Measurements from ENCODE around the gene DVL3.

DNA sequence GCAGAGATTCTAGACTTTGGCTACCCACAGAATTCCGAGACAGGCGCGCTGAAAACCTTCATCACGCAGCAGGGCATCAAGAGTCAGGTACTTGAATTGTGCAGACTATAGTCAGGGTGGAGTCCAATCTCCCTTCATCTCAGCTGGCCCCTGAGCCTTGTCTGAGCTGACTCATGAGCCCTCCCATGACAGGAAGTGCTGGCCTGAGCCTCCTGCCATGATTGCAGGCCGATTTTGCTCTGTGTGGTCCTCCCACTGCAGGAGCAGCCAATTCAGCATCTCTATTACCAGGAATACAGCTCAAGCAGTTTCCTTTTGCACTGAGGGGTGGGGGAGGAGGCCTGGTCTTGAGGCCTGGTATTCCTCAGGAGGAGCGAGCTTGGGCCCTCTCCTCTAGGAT is 25.0 kb downstream of the DVL3 start:
- TF ChIP-seq GABPB1 (CRISPR knock-in tag; IDR thresholded peaks at IDR 0.05), result no peak
- no peak for TF ChIP-seq ZNF512 (CRISPR knock-in tag; IDR thresholded peaks at IDR 0.05; ENCODE audit: borderline replicate concordance)
- TF ChIP-seq, protein P1, sequence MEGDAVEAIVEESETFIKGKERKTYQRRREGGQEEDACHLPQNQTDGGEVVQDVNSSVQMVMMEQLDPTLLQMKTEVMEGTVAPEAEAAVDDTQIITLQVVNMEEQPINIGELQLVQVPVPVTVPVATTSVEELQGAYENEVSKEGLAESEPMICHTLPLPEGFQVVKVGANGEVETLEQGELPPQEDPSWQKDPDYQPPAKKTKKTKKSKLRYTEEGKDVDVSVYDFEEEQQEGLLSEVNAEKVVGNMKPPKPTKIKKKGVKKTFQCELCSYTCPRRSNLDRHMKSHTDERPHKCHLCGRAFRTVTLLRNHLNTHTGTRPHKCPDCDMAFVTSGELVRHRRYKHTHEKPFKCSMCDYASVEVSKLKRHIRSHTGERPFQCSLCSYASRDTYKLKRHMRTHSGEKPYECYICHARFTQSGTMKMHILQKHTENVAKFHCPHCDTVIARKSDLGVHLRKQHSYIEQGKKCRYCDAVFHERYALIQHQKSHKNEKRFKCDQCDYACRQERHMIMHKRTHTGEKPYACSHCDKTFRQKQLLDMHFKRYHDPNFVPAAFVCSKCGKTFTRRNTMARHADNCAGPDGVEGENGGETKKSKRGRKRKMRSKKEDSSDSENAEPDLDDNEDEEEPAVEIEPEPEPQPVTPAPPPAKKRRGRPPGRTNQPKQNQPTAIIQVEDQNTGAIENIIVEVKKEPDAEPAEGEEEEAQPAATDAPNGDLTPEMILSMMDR (IDR thresholded peaks at IDR 0.05), result no peak
- no peak for TF ChIP-seq NFYB (CRISPR knock-in tag; conservative IDR thresholded peaks at IDR 0.05; ENCODE audit: low read depth)
- TF ChIP-seq ETV6 (CRISPR knock-in tag; IDR thresholded peaks at IDR 0.05), result no peak
- TF ChIP-seq TCF7 (CRISPR knock-in tag; IDR thresholded peaks at IDR 0.05; ENCODE audit: low read depth), result no peak
- TF ChIP-seq CREM (CRISPR knock-in tag; IDR thresholded peaks at IDR 0.05), result no peak
- TF ChIP-seq, protein P2, sequence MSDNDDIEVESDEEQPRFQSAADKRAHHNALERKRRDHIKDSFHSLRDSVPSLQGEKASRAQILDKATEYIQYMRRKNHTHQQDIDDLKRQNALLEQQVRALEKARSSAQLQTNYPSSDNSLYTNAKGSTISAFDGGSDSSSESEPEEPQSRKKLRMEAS (CRISPR knock-in tag; IDR thresholded peaks at IDR 0.05), result no peak
- no peak for TF ChIP-seq TEAD1 (CRISPR knock-in tag; IDR thresholded peaks at IDR 0.05)
- no peak for TF ChIP-seq TEAD4 (CRISPR knock-in tag; IDR thresholded peaks at IDR 0.05)
- no peak for TF ChIP-seq ZBTB21 (CRISPR knock-in tag; IDR thresholded peaks at IDR 0.05; ENCODE audit: borderline replicate concordance)

Measured in WTC11 (cell line).